ENCODE measurements around the gene SLC25A51.

DNA sequence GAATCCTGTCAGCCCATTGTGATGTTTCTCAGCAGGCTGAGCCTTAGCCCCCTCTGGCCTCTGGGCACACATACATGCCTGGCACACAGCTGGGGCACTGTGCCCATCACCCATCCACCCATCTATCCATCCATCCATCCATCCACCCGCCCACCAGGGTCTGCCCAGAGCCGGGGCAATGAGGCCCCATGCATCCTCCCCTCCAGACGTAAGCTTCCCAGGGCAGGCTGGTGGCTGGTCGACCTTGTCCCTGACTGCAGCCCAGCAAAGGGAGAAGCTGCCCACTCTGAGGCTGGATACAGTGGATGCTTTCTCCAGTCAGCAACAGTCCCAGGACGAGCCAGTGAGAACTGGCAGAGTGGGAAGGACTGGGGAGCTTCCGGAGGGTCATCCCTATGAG is 21.1 kb upstream of the SLC25A51 start:
- TF ChIP-seq, protein P1, sequence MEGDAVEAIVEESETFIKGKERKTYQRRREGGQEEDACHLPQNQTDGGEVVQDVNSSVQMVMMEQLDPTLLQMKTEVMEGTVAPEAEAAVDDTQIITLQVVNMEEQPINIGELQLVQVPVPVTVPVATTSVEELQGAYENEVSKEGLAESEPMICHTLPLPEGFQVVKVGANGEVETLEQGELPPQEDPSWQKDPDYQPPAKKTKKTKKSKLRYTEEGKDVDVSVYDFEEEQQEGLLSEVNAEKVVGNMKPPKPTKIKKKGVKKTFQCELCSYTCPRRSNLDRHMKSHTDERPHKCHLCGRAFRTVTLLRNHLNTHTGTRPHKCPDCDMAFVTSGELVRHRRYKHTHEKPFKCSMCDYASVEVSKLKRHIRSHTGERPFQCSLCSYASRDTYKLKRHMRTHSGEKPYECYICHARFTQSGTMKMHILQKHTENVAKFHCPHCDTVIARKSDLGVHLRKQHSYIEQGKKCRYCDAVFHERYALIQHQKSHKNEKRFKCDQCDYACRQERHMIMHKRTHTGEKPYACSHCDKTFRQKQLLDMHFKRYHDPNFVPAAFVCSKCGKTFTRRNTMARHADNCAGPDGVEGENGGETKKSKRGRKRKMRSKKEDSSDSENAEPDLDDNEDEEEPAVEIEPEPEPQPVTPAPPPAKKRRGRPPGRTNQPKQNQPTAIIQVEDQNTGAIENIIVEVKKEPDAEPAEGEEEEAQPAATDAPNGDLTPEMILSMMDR (optimal IDR thresholded peaks at IDR 0.05 in 1 of 3, IDR thresholded peaks at IDR 0.05 in 1 of 3, conservative IDR thresholded peaks at IDR 0.05 in 1 of 3; ENCODE audit: extremely low read depth in 1 of 3, insufficient read depth in 2 of 3, low read length in 3 of 3): no peak
- no peak for TF ChIP-seq EZH2 (IDR thresholded peaks at IDR 0.05; ENCODE audit: low read length)

Measured in keratinocyte (primary cell).